Lower leg skin (tissue), 4 donors: Measurements from ENCODE around the gene RAP1GAP2. TPM values are rescaled to one million over a fixed set of nuclear protein-coding genes. Genes with fewer than 3 reads are reported as not detected.

Source experiments
- DNase-seq, 2 donors: peaks; one replicate each; pipeline ENCODE4 v3.0.0-alpha.2; 2019; ENCODE audit warnings: low spot score in 2 of 2
- H3K4me3 ChIP-seq: fragments of 200-600 bp; sonication (generic); 2 replicates; pipeline ENCODE4 v1.5.1; 2017; ENCODE audit warnings: mild to moderate bottlenecking, low read depth; ENCODE audit not compliant: poor library complexity, severe bottlenecking
- CTCF ChIP-seq, 3 donors: fragments of 450-650 bp; IDR thresholded peaks; one replicate each; pipeline ENCODE4 v1.5.1; 2016; ENCODE audit warnings: antibody characterized with exemption in 3 of 3, mild to moderate bottlenecking in 3 of 3, moderate library complexity in 2 of 3
- POLR2A ChIP-seq, 2 donors: fragments of 450-650 bp; IDR thresholded peaks; one replicate each; pipeline ENCODE4 v1.6.1; 2016 to 2017; ENCODE audit warnings: antibody characterized with exemption in 2 of 2, mild to moderate bottlenecking in 1 of 2, moderate library complexity in 1 of 2
- WGBS, 2 donors: methylation state at CpG; one replicate each; pipeline ENCODE4 v1.1.5; 2018; 5-methylcytosine and 5-hydroxymethylcytosine counted together
- intact Hi-C: fragments of 100-400 bp; cut with DNase I; formaldehyde crosslinking; loops from one replicate; pipeline ENCODE4 v1.15.0; 2023; ENCODE audit warnings: low total_unique reads
- total RNA-seq, 4 donors: library from RNA; depleted of rRNA; stranded (reverse); fragments of >200 nt; gene quantifications; one replicate each; pipeline ENCODE4 v1.1.0, GENCODE V29; 2016

Gene RAP1GAP2
- total RNA-seq, 4 donors from 2014 or later = 9.2 to 15.3 (median 12.8) TPM

DNA sequence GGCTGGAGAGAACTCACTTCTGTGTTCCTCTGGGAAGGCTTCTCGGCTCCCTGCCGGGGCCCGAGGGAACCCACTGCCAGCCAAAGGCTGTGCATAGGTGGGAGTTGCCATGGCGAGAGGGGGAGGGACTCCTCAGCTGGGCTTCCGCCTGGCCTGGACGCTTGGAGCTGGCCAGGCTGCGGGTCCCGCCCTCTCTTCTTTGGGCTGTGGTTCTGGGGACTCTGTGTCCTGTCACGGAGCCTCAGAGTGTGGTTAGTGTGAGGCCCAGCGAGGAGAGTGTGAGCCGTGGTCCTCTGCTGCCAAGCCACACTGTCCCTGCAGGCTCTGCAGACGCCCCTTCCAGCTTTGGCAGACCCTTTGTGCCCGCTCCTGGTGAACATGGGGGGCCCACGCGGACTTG lies 144.1 kb downstream of the RAP1GAP2 start:
- intact Hi-C loops = no loop called here
- TF ChIP-seq CTCF (IDR thresholded peaks at IDR 0.05) (no peak), POLR2A (IDR thresholded peaks at IDR 0.05) (no peak)
- DNase-seq = no peak
- no peak overlapping the region for H3K4me3 ChIP-seq
- 47 to 74% methylated on average over 8 to 14 of the region's 15 CpGs for WGBS, 2 donors

DNA sequence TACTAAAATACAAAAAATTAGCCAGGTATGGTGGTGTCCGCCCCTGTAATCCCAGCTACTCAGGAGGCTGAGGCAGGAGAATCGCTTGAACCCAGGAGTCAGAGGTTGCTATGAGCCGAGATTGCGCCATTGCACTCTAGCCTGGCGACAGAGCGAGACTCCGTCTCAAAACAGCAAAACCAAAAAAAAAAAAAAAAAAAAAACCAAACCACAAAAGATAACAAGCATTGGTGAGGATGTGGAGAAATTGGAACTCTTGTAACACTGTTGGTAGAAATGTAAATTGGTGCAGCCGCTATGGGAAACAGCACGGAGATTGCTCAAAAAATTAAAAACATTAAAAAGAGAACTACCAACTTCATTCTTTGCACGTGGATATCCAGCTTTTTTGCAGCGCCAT lies 147.7 kb downstream of the RAP1GAP2 start:
- no peak overlapping the region for H3K4me3 ChIP-seq
- 71 to 87% methylated on average over 11 of the region's 11 CpGs for WGBS, 2 donors
- intact Hi-C loops = no loop called here
- TF ChIP-seq POLR2A (IDR thresholded peaks at IDR 0.05) (no peak), CTCF (IDR thresholded peaks at IDR 0.05) (no peak)
- DNase-seq = no peak

GRCh38 chr17:2945299-2945698 lies 149.1 kb downstream of the RAP1GAP2 start:
- DNase-seq = no peak
- WGBS, 2 donors = 52 to 63% methylated on average over 2 of the region's 2 CpGs
- no peak overlapping the region for H3K4me3 ChIP-seq
- TF ChIP-seq POLR2A (IDR thresholded peaks at IDR 0.05) (no peak), CTCF (IDR thresholded peaks at IDR 0.05) (no peak)
- intact Hi-C loops = no loop called here

GRCh38 chr17:2946144-2946543 lies 149.9 kb downstream of the RAP1GAP2 start:
- 76 to 89% methylated on average over 7 of the region's 7 CpGs for WGBS, 2 donors
- no peak overlapping the region for H3K4me3 ChIP-seq
- TF ChIP-seq CTCF (IDR thresholded peaks at IDR 0.05) (no peak), POLR2A (IDR thresholded peaks at IDR 0.05) (no peak)
- no peak for DNase-seq
- intact Hi-C loops = no loop called here

DNA sequence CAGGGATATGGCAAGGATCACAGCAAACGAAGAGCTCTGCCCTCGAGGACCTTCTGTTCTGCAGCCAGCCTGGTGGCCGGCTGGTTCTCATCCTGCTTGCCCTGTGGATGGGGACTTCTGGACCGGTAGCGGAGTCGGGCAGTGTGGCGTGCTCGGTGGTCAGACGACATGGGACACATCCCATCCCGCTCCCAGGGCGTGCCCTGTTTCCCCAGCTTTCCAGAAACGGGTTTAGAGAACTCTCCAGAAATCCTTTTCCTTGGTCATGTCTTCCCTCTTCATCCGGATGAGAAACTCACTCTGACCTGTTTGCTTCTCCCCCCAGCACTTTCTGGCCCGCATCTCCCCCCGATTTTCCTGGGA lies 151.3 kb downstream of the RAP1GAP2 start:
- intact Hi-C loops = no loop called here
- WGBS, 2 donors = 89 to 90% methylated on average over 15 of the region's 15 CpGs
- DNase-seq = no peak
- TF ChIP-seq CTCF (IDR thresholded peaks at IDR 0.05) = no peak
- TF ChIP-seq POLR2A (IDR thresholded peaks at IDR 0.05) = no peak
- no peak overlapping the region for H3K4me3 ChIP-seq

DNA sequence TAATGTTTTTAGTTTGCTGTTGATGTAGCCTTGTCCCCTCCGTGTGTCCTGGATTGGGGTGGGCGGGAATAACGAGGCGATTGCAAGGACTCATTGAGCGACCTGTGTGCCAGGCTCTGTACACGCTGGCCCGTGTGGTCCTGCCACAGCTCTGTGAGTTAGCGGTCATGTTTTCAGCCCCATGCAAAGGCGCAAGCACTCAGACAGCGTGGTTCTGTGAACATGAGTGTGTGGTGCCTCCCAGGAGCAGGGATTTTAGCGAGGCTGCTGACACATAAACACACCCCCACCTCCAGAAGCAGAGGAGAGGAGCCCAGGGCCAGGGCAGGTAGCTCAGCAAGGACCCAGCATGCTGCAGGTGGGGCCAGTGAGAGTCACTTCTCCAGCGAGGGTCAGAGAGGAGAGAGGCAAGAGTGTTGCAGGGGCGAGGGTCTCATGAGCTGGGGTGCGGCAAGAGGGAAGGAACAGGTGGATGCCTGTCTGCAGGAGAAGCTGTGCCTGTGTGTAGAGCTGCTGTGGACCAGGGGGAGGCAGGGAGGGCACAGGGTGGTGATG lies 151.8 kb downstream of the RAP1GAP2 start:
- H3K4me3 ChIP-seq = no peak overlapping the region
- DNase-seq = no peak
- WGBS, 2 donors = 80 to 82% methylated on average over 14 of the region's 14 CpGs
- TF ChIP-seq CTCF (IDR thresholded peaks at IDR 0.05) (no peak), POLR2A (IDR thresholded peaks at IDR 0.05) (no peak)
- intact Hi-C loops = no loop called here
